HG03135 (cell line): ENCODE measurements around the gene DNHD1.

Experiments
- ATAC-seq: cut with Tn5 transposase; IDR thresholded peaks from one replicate; pipeline ENCODE4 v1.9.1; 2021; ENCODE audit warnings: mild to moderate bottlenecking, moderate library complexity; ENCODE audit not compliant: unreplicated experiment

DNHD1 gene

GRCh38 chr11:6497069-6497839 is at the start of gene DNHD1:
Gene DNHD1 (plus strand): TSS chr11:6497280. CDS start chr11:6498216, 936 bp downstream.
- no peak for ATAC-seq

- ATAC-seq = no peak
Observed at GRCh38 chr11:6448574-6448973, 48.5 kb upstream of the DNHD1 start.

GRCh38 chr11:6452219-6452618 is 44.9 kb upstream of the DNHD1 start:
- ATAC-seq = no peak

GRCh38 chr11:6453152-6453551 is 43.9 kb upstream of the DNHD1 start:
- ATAC-seq = no peak

GRCh38 chr11:6455070-6455469 is 42.0 kb upstream of the DNHD1 start:
- ATAC-seq = no peak

GRCh38 chr11:6456361-6457073 is 40.6 kb upstream of the DNHD1 start:
- no peak for ATAC-seq

GRCh38 chr11:6457581-6458320 is 39.3 kb upstream of the DNHD1 start:
- ATAC-seq = no peak

- ATAC-seq = no peak
Observed at GRCh38 chr11:6458352-6459098, 38.6 kb upstream of the DNHD1 start.

GRCh38 chr11:6459099-6459450 is 38.0 kb upstream of the DNHD1 start:
- ATAC-seq = no peak

GRCh38 chr11:6468712-6469495 is 28.2 kb upstream of the DNHD1 start:
- ATAC-seq = peak; percentile 45

- no peak for ATAC-seq
Observed at GRCh38 chr11:6469599-6469998, 27.5 kb upstream of the DNHD1 start.

- ATAC-seq = no peak
Observed at GRCh38 chr11:6472934-6473333, 24.1 kb upstream of the DNHD1 start.

GRCh38 chr11:6473451-6474412 is 23.3 kb upstream of the DNHD1 start, which contains the start of gene TRIM3:
Gene TRIM3 (minus strand): TSS chr11:6473941. CDS start chr11:6465695, 8,246 bp downstream.
- peak; percentile 56 for ATAC-seq

GRCh38 chr11:6474413-6474792 is 22.7 kb upstream of the DNHD1 start:
- ATAC-seq = no peak

GRCh38 chr11:6474806-6475500 is 22.1 kb upstream of the DNHD1 start:
- no peak for ATAC-seq

GRCh38 chr11:6475936-6476335 is 21.1 kb upstream of the DNHD1 start:
- ATAC-seq = no peak

GRCh38 chr11:6476571-6476970 is 20.5 kb upstream of the DNHD1 start:
- no peak for ATAC-seq

GRCh38 chr11:6480299-6480914 is 16.7 kb upstream of the DNHD1 start:
- ATAC-seq = no peak
